ENCODE data around the gene JAK3. TPM values are rescaled to one million over a fixed set of nuclear protein-coding genes. Genes with fewer than 3 reads are reported as not detected.
A peak's percentile ranks its signal among the peaks of the same experiment; 100 is the strongest.

The JAK3 gene
- total RNA-seq, 6 experiments from 2014 or later, result 0.30 to 1.00 (median 0.40) TPM

DNA sequence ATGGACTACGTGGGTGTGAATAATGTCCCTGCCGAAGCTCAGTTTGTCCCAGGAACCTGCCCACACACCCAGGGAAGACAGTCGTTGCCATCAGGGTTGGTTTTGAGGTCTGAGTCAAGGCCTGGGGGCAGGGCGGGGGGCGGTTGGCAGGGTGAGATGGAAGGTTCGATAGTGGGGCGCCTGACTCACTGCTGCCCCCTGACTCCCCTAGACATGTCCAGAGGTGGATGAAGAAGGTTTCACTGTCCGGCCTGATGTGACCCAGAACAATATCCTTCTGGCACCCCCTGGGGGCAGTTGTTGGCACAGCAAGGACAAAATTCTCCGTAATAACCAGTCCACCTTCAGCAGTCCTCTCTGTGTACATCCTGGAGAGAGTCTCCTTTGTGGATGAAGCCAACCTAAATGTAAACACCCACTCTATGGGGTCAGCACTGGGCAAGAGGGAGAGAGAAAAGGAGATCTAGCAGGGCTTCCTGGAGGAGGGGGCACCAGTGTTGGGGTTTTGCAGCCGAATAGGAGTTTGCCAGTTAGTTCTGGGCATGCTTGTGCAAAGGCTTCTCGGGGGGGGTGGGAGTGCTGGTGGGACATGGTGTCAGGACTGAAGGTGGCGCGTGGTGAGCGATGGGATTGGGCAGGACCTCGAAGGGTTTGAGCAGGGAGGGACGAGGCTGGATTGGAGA is 72.4 kb downstream of the JAK3 start:
- no peak overlapping the region for H3K27ac Mint-ChIP-seq
- H3K4me1 Mint-ChIP-seq (ENCODE audit: low read depth), result no peaks in the 10 kb centered on the region
- H3K9me3 Mint-ChIP-seq, result no peaks in the 10 kb centered on the region
- TF ChIP-seq, protein P1, sequence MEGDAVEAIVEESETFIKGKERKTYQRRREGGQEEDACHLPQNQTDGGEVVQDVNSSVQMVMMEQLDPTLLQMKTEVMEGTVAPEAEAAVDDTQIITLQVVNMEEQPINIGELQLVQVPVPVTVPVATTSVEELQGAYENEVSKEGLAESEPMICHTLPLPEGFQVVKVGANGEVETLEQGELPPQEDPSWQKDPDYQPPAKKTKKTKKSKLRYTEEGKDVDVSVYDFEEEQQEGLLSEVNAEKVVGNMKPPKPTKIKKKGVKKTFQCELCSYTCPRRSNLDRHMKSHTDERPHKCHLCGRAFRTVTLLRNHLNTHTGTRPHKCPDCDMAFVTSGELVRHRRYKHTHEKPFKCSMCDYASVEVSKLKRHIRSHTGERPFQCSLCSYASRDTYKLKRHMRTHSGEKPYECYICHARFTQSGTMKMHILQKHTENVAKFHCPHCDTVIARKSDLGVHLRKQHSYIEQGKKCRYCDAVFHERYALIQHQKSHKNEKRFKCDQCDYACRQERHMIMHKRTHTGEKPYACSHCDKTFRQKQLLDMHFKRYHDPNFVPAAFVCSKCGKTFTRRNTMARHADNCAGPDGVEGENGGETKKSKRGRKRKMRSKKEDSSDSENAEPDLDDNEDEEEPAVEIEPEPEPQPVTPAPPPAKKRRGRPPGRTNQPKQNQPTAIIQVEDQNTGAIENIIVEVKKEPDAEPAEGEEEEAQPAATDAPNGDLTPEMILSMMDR (IDR thresholded peaks at IDR 0.05), result peak; percentile 82
- H3K36me3 Mint-ChIP-seq (ENCODE audit: low read depth), result no peaks in the 10 kb centered on the region
- no peak overlapping the region for H3K4me3 Mint-ChIP-seq
- H3K27me3 Mint-ChIP-seq (ENCODE audit: insufficient read depth), result peaks cover 8% of the 10 kb centered on the region
- DNase-seq, result peak; percentile 34

Other genes starting within 250 kb of the JAK3 start
- under 1 TPM; 0.07 to 0.71 (median 0.21) TPM for gene UNC13A, start 159.6 kb downstream of the JAK3 start, total RNA-seq (2021; fragmentation: NEBNext Ultra II Directional; extraction: Animal tissue kit (Norgen Biotek cat#: 25700))
- 10 to 100 TPM; 56.0 to 77.9 (median 68.2) TPM for gene MAP1S, start 128.5 kb downstream of the JAK3 start, total RNA-seq (2021; fragmentation: NEBNext Ultra II Directional; extraction: Animal tissue kit (Norgen Biotek cat#: 25700))
- 1 to 10 TPM in 1 of 6 experiments, under 1 TPM in 5; 0.31 to 1.1 (median 0.40) TPM for gene FCHO1, start 96.5 kb downstream of the JAK3 start, total RNA-seq (2021; fragmentation: NEBNext Ultra II Directional; extraction: Animal tissue kit (Norgen Biotek cat#: 25700))
- not detected for gene B3GNT3, start 52.8 kb downstream of the JAK3 start, total RNA-seq (2021; fragmentation: NEBNext Ultra II Directional; extraction: Animal tissue kit (Norgen Biotek cat#: 25700))
- not detected for gene INSL3, start 26.5 kb downstream of the JAK3 start, total RNA-seq (2021; fragmentation: NEBNext Ultra II Directional; extraction: Animal tissue kit (Norgen Biotek cat#: 25700))
- 1,000 to 10,000 TPM; 1,774 to 2,038 (median 1,892) TPM for gene RPL18A, start 11.9 kb upstream of the JAK3 start, total RNA-seq (2021; fragmentation: NEBNext Ultra II Directional; extraction: Animal tissue kit (Norgen Biotek cat#: 25700))
- not detected for gene SLC5A5, start 24.0 kb upstream of the JAK3 start, total RNA-seq (2021; fragmentation: NEBNext Ultra II Directional; extraction: Animal tissue kit (Norgen Biotek cat#: 25700))
- 100 to 1,000 TPM in 4 of 6 experiments, 10 to 100 TPM in 2; 86.3 to 115 (median 103) TPM for gene CCDC124, start 85.0 kb upstream of the JAK3 start, total RNA-seq (2021; fragmentation: NEBNext Ultra II Directional; extraction: Animal tissue kit (Norgen Biotek cat#: 25700))
- not detected for gene KCNN1, start 119.1 kb upstream of the JAK3 start, total RNA-seq (2021; fragmentation: NEBNext Ultra II Directional; extraction: Animal tissue kit (Norgen Biotek cat#: 25700))
- 1 to 10 TPM; 5.3 to 8.1 (median 7.0) TPM for gene ARRDC2, start 160.2 kb upstream of the JAK3 start, total RNA-seq (2021; fragmentation: NEBNext Ultra II Directional; extraction: Animal tissue kit (Norgen Biotek cat#: 25700))
- under 1 TPM in 1 of 6 experiments, not detected in 5; 0.10 TPM for gene IL12RB1, start 239.0 kb upstream of the JAK3 start, total RNA-seq (2021; fragmentation: NEBNext Ultra II Directional; extraction: Animal tissue kit (Norgen Biotek cat#: 25700))
- gene MAST3, start 249.8 kb upstream of the JAK3 start, total RNA-seq (2021; fragmentation: NEBNext Ultra II Directional; extraction: Animal tissue kit (Norgen Biotek cat#: 25700)), result 10 to 100 TPM; 12.2 to 17.4 (median 13.2) TPM